HCT116 (cell line): ENCODE data around the gene DERL2. TPM values are rescaled to one million over a fixed set of nuclear protein-coding genes. Genes with fewer than 3 reads are reported as not detected.

Experiments used
- ATAC-seq: fragments of 200-7000 bp; cut with Tn5 transposase; 2 replicates; pipeline ENCODE4 v1.9.1; 2020; ENCODE audit warnings: mild to moderate bottlenecking, moderate library complexity
- BruUV-seq: library from RNA; stranded (reverse); fragments of 400-500 nt; replicated peaks from 2 replicates; lab custom pipeline; 2021; lab: Mats Ljungman, UMichigan
- CTCF ChIA-PET: fragments of 300-600 bp; sonication (Branson Sonifier 250); formaldehyde crosslinking; loops from one replicate; lab custom pipeline; 2021; ENCODE audit warnings: antibody characterized with exemption; lab: Charles Lee
- POLR2A ChIA-PET: fragments of 300-600, 350-600 bp; sonication (Branson Sonifier 250); formaldehyde crosslinking; loops from one replicate; lab custom pipeline; 2021; ENCODE audit warnings: antibody characterized with exemption; lab: Charles Lee
- RAD21 ChIA-PET, 2 experiments: fragments of 300-600 bp; sonication (Branson Sonifier 250); formaldehyde crosslinking; loops; one replicate each; lab custom pipeline; 2023; ENCODE audit warnings: low total read pairs in 2 of 2; ENCODE audit not compliant: uncharacterized antibody in 2 of 2, unreplicated experiment in 2 of 2, low non-redundant PET in 1 of 2; lab: Charles Lee
- DNase-seq: peaks from one replicate; pipeline ENCODE4 v3.0.0-alpha.2; 2010; ENCODE audit warnings: low read depth, low spot score
- H2AFZ ChIP-seq: fragments of 200-600 bp; shearing (Covaris generic), sonication (generic); 2 replicates; pipeline ENCODE4 v1.6.1; 2017; ENCODE audit warnings: low read depth, mixed run types, mixed read lengths, antibody characterized with exemption, low read length; ENCODE audit not compliant: poor library complexity, severe bottlenecking
- H3K27ac ChIP-seq: 2 replicates; pipeline ENCODE4 v1.5.1; 2012; ENCODE audit warnings: low read depth, low read length
- H3K27me3 ChIP-seq: fragments of 200-600 bp; sonication (generic); 2 replicates; pipeline ENCODE4 v1.6.1; 2016; ENCODE audit warnings: mixed run types, low read length, mixed read lengths; ENCODE audit not compliant: insufficient read depth
- H3K36me3 ChIP-seq, 2 experiments: fragments of 200-500 bp in 1 of 2; fragments of 200-600 bp in 1 of 2; sonication (Bioruptor generic) in 1 of 2; sonication (generic) in 1 of 2; 2 replicates each; pipeline versions ENCODE4 v1.5.1 to v1.6.1; 2014 to 2016; ENCODE audit warnings: low read length in 2 of 2, inconsistent platforms in 1 of 2, mixed read lengths in 1 of 2, mixed run types in 1 of 2; ENCODE audit not compliant: insufficient read depth in 2 of 2, control insufficient read depth in 1 of 2
- H3K4me1 ChIP-seq, 2 experiments: fragments of 200-600 bp in 1 of 2; sonication (generic) in 1 of 2; 2 replicates each; pipeline versions ENCODE4 v1.5.1 to v1.6.1; 2012 to 2017; ENCODE audit warnings: low read length in 2 of 2, inconsistent platforms in 1 of 2, mild to moderate bottlenecking in 1 of 2, mixed read lengths in 1 of 2, mixed run types in 1 of 2, moderate library complexity in 1 of 2; ENCODE audit not compliant: insufficient read depth in 2 of 2, control insufficient read depth in 1 of 2
- H3K4me2 ChIP-seq: fragments of 200-600 bp; sonication (generic); 2 replicates; pipeline ENCODE4 v1.6.1; 2017; ENCODE audit warnings: mixed run types, low read length, mixed read lengths
- H3K4me3 ChIP-seq, 2 experiments: fragments of 200-600 bp in 1 of 2; sonication (generic) in 1 of 2; replicated peaks in 1 of 2; 2 replicates each; pipeline ENCODE4 v1.5.1; 2011 to 2016; ENCODE audit warnings: low read length in 2 of 2, control low read depth in 1 of 2, low read depth in 1 of 2, mild to moderate bottlenecking in 1 of 2, mixed read lengths in 1 of 2, mixed run types in 1 of 2
- H3K79me2 ChIP-seq: fragments of 200-600 bp; sonication (generic); 2 replicates; pipeline ENCODE4 v1.6.1; 2017; ENCODE audit warnings: mild to moderate bottlenecking, mixed run types, low read length, moderate library complexity, mixed read lengths; ENCODE audit not compliant: insufficient read depth
- H3K9ac ChIP-seq: fragments of 200-600 bp; sonication (generic); 2 replicates; pipeline ENCODE4 v1.6.1; 2016; ENCODE audit warnings: low read length, mixed read lengths
- H3K9me2 ChIP-seq: fragments of 200-600 bp; sonication (generic), shearing (Covaris generic); 2 replicates; pipeline ENCODE4 v1.6.1; 2017; ENCODE audit warnings: mixed run types, mild to moderate bottlenecking, moderate library complexity; ENCODE audit not compliant: insufficient read depth
- H3K9me3 ChIP-seq, 2 experiments: fragments of 200-500 bp in 1 of 2; fragments of 200-600 bp in 1 of 2; sonication (Bioruptor generic) in 1 of 2; sonication (generic) in 1 of 2; 2 replicates each; pipeline ENCODE4 v1.6.1; 2014 to 2017; ENCODE audit warnings: low read length in 2 of 2, mixed read lengths in 2 of 2, inconsistent platforms in 1 of 2, low read depth in 1 of 2, mild to moderate bottlenecking in 1 of 2, mixed run types in 1 of 2, moderate library complexity in 1 of 2; ENCODE audit not compliant: control insufficient read depth in 1 of 2, insufficient read depth in 1 of 2
- H4K20me1 ChIP-seq: fragments of 200-600 bp; sonication (generic), shearing (Covaris generic); 2 replicates; pipeline ENCODE4 v1.6.1; 2017; ENCODE audit warnings: mixed run types, mild to moderate bottlenecking, moderate library complexity; ENCODE audit not compliant: insufficient read depth
- ATF3 ChIP-seq: IDR thresholded peaks from 2 replicates; pipeline ENCODE4 v1.6.1; 2012
- CBX3 ChIP-seq: IDR thresholded peaks from 2 replicates; pipeline ENCODE4 v1.6.1; 2012; ENCODE audit warnings: low read depth
- CTCF ChIP-seq, 3 experiments: fragments of 200-600 bp in 1 of 3; sonication (generic) in 1 of 3; IDR thresholded peaks in 2 of 3; conservative IDR thresholded peaks in 1 of 3; 2 replicates each; pipeline ENCODE4 v1.5.1; 2012 to 2017; ENCODE audit warnings: low read depth in 2 of 3, low read length in 2 of 3, antibody characterized with exemption in 1 of 3, borderline replicate concordance in 1 of 3, control low read depth in 1 of 3, mild to moderate bottlenecking in 1 of 3, mixed read lengths in 1 of 3, mixed run types in 1 of 3, moderate library complexity in 1 of 3; ENCODE audit not compliant: insufficient read depth in 1 of 3
- EGR1 ChIP-seq: IDR thresholded peaks from 2 replicates; pipeline ENCODE4 v1.6.1; 2012; ENCODE audit warnings: low read depth
- FOSL1 ChIP-seq: IDR thresholded peaks from 2 replicates; pipeline ENCODE4 v1.6.1; 2012; ENCODE audit warnings: low read depth
- JUND ChIP-seq: IDR thresholded peaks from 2 replicates; pipeline ENCODE4 v1.6.1; 2012
- POLR2A ChIP-seq: IDR thresholded peaks from 2 replicates; pipeline ENCODE4 v1.7.0; 2011; ENCODE audit warnings: borderline replicate concordance; ENCODE audit not compliant: insufficient read depth, insufficient read length; ENCODE audit errors: extremely low read depth
- POLR2AphosphoS5 ChIP-seq: IDR thresholded peaks from 2 replicates; pipeline ENCODE4 v1.6.1; 2011; ENCODE audit warnings: mild to moderate bottlenecking, low read depth, low read length, moderate library complexity
- SIN3A ChIP-seq: IDR thresholded peaks from 2 replicates; pipeline ENCODE4 v1.6.1; 2012; ENCODE audit warnings: low read depth
- SRF ChIP-seq: IDR thresholded peaks from 2 replicates; pipeline ENCODE4 v1.6.1; 2012; ENCODE audit warnings: low read depth
- YY1 ChIP-seq: IDR thresholded peaks from 2 replicates; pipeline ENCODE4 v1.6.1; 2011; ENCODE audit warnings: low read length, low read depth, moderate library complexity, mild to moderate bottlenecking; ENCODE audit not compliant: insufficient replicate concordance; ENCODE audit errors: extremely low read depth
- ZFX ChIP-seq: fragments of 450-650 bp; IDR thresholded peaks from 2 replicates; pipeline ENCODE4 v1.6.1; 2017
- ZNF274 ChIP-seq: fragments of 200-500 bp; sonication (Bioruptor generic); IDR thresholded peaks from 2 replicates; pipeline ENCODE4 v1.6.1; 2014; ENCODE audit warnings: mild to moderate bottlenecking, low read depth, low read length, inconsistent platforms
- intact Hi-C: fragments of 100-400 bp; cut with micrococcal nuclease; formaldehyde crosslinking; loops from 2 replicates; pipeline ENCODE4 v1.10.0; 2022
- total RNA-seq: library from RNA; stranded (reverse); gene quantifications from one replicate; pipeline ENCODE4 v1.2.1, GENCODE V29; 2021; ENCODE audit not compliant: unreplicated experiment
- TF ChIP-seq, protein P1 (sequence below): IDR thresholded peaks from 2 replicates; pipeline ENCODE4 v1.6.1; 2012; ENCODE audit warnings: low read depth
- TF ChIP-seq, protein P2 (sequence below): IDR thresholded peaks from 2 replicates; pipeline ENCODE4 v1.6.1; 2012

Gene DERL2
- total RNA-seq, 1 experiment from 2014 or later = 45.6 TPM

DNA sequence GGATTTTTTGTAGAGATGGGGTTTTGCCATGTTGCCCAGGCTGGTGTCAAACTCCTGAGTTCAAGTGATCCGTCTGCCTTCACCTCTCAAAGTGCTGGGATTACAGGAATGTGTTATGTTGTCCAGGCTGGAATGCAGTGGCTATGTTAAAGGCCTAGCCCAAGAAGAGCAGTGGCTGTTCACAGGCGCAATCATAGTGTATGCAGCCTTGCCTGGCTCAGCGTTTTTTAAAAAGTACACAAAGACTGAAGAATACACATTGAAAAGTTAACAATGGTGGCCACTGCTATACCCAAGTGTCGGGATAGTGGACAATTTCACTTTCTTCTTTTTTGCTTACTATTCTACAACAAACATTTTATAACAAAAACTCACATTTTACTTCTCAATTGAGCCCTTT lies 7.0 kb downstream of the DERL2 start:
- ChIA-PET CTCF (no interaction called here), POLR2A (no interaction called here), RAD21 (no interaction called here)
- Histone ChIP-seq H3K27me3 (no peaks in the 10 kb centered on the region), H3K4me1 (no peaks in the 10 kb centered on the region), H2AFZ (no peak overlapping the region), H3K9me3 (no peaks in the 10 kb centered on the region), H3K9ac (no peak overlapping the region), H3K27ac (no peak overlapping the region), H3K36me3 (peaks cover 48 to 68% of the 10 kb centered on the region in 2 experiments), H3K9me2 (no peaks in the 10 kb centered on the region), H3K4me2 (no peak overlapping the region), H3K4me3 (no peak overlapping the region), H3K79me2 (peaks cover 50% of the 10 kb centered on the region), H4K20me1 (no peaks in the 10 kb centered on the region)
- DNase-seq (no peak), ATAC-seq (no peak)
- intact Hi-C loops = no loop called here
- no TSS peak for BruUV-seq
- no peak for TF ChIP-seq JUND
- TF ChIP-seq ZFX = no peak
- no peak for TF ChIP-seq CBX3

- CTCF ChIA-PET = interaction anchor here (0.5 kb wide), 1 partner anchor 13 kb away, joined by 3 read pairs; the partner anchor contains the start of gene MIS12
- no peak for ATAC-seq
Observed at GRCh38 chr17:5473906-5474305, 12.1 kb downstream of the DERL2 start.

More at GRCh38 chr17:5473906-5474305, 12.1 kb downstream of the DERL2 start:
- no peaks in the 10 kb centered on the region for H3K27me3 ChIP-seq
- H3K4me1 ChIP-seq = peaks cover 0 to 5% of the 10 kb centered on the region in 2 experiments; a peak in 1 of 4 replicates
- H3K9me3 ChIP-seq = no peaks in the 10 kb centered on the region
- no peak overlapping the region for H2AFZ ChIP-seq
- peaks cover 21% of the 10 kb centered on the region for H3K79me2 ChIP-seq
- no peak overlapping the region for H3K9ac ChIP-seq
- no peak for DNase-seq
- no TSS peak for BruUV-seq
- ChIA-PET RAD21 (no interaction called here), POLR2A (interaction anchor here (1.6 kb wide), 1 partner anchor 12 kb away, joined by 4 read pairs; the partner anchor contains the start of genes DERL2 and MIS12)
- H3K4me2 ChIP-seq = no peak overlapping the region
- no peaks in the 10 kb centered on the region for H4K20me1 ChIP-seq
- TF ChIP-seq FOSL1 = no peak
- no peak for TF ChIP-seq ATF3
- TF ChIP-seq EGR1 = no peak
- TF ChIP-seq CTCF (IDR thresholded peaks at IDR 0.05 in 2 of 3, conservative IDR thresholded peaks at IDR 0.05 in 1 of 3; ENCODE audit: borderline replicate concordance in 1 of 3, insufficient read depth in 1 of 3, low read depth in 2 of 3, low read length in 2 of 3) = no peak
- TF ChIP-seq, protein P1, sequence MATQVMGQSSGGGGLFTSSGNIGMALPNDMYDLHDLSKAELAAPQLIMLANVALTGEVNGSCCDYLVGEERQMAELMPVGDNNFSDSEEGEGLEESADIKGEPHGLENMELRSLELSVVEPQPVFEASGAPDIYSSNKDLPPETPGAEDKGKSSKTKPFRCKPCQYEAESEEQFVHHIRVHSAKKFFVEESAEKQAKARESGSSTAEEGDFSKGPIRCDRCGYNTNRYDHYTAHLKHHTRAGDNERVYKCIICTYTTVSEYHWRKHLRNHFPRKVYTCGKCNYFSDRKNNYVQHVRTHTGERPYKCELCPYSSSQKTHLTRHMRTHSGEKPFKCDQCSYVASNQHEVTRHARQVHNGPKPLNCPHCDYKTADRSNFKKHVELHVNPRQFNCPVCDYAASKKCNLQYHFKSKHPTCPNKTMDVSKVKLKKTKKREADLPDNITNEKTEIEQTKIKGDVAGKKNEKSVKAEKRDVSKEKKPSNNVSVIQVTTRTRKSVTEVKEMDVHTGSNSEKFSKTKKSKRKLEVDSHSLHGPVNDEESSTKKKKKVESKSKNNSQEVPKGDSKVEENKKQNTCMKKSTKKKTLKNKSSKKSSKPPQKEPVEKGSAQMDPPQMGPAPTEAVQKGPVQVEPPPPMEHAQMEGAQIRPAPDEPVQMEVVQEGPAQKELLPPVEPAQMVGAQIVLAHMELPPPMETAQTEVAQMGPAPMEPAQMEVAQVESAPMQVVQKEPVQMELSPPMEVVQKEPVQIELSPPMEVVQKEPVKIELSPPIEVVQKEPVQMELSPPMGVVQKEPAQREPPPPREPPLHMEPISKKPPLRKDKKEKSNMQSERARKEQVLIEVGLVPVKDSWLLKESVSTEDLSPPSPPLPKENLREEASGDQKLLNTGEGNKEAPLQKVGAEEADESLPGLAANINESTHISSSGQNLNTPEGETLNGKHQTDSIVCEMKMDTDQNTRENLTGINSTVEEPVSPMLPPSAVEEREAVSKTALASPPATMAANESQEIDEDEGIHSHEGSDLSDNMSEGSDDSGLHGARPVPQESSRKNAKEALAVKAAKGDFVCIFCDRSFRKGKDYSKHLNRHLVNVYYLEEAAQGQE = no peak
- no peak for TF ChIP-seq ZNF274
- TF ChIP-seq POLR2A = no peak
- no peak for TF ChIP-seq YY1
- no peak for TF ChIP-seq POLR2AphosphoS5
- TF ChIP-seq SIN3A = no peak
- TF ChIP-seq, protein P2, sequence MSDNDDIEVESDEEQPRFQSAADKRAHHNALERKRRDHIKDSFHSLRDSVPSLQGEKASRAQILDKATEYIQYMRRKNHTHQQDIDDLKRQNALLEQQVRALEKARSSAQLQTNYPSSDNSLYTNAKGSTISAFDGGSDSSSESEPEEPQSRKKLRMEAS = no peak
- no peak for TF ChIP-seq ZFX
- no peak for TF ChIP-seq SRF
- TF ChIP-seq CBX3 = no peak
- peaks cover 22 to 40% of the 10 kb centered on the region in 2 experiments for H3K36me3 ChIP-seq
- no peak overlapping the region for H3K4me3 ChIP-seq
- H3K9me2 ChIP-seq = no peaks in the 10 kb centered on the region
- intact Hi-C loops = no loop called here
- no peak overlapping the region for H3K27ac ChIP-seq
